ENCODE data around the gene LPAR4.

- TF ChIP-seq CTCF (optimal IDR thresholded peaks at IDR 0.05 in 1 of 3, IDR thresholded peaks at IDR 0.05 in 1 of 3, conservative IDR thresholded peaks at IDR 0.05 in 1 of 3; ENCODE audit: extremely low read depth in 1 of 3, insufficient read depth in 2 of 3, low read length in 3 of 3) (no peak), EZH2 (IDR thresholded peaks at IDR 0.05; ENCODE audit: low read length) (no peak)
Observed at GRCh38 chrX:78801522-78801921, 54.0 kb downstream of the LPAR4 start.
